Right renal cortex interstitium (tissue), 3 donors: ENCODE data around the gene IKBKE. TPM values are rescaled to one million over a fixed set of nuclear protein-coding genes. Genes with fewer than 3 reads are reported as not detected.

Experiments used
- DNase-seq, 3 donors: peaks; one replicate each; pipeline ENCODE4 v3.0.0-alpha.2; 2013; ENCODE audit warnings: low read depth in 3 of 3, low spot score in 2 of 3
- polyA plus RNA-seq, 3 donors: library from polyadenylated mRNA; unstranded; fragments of 120-200 nt; gene quantifications; one replicate each; pipeline ENCODE4 v1.2.1, GENCODE V29; 2013; ENCODE audit not compliant: insufficient read length in 3 of 3

Gene IKBKE
- polyA plus RNA-seq, 3 donors, result 4.3 to 5.0 (median 4.4) TPM

- no peak for DNase-seq
These were observed 68.0 kb downstream of the IKBKE start for GRCh38 chr1:206538086-206538770.

DNA sequence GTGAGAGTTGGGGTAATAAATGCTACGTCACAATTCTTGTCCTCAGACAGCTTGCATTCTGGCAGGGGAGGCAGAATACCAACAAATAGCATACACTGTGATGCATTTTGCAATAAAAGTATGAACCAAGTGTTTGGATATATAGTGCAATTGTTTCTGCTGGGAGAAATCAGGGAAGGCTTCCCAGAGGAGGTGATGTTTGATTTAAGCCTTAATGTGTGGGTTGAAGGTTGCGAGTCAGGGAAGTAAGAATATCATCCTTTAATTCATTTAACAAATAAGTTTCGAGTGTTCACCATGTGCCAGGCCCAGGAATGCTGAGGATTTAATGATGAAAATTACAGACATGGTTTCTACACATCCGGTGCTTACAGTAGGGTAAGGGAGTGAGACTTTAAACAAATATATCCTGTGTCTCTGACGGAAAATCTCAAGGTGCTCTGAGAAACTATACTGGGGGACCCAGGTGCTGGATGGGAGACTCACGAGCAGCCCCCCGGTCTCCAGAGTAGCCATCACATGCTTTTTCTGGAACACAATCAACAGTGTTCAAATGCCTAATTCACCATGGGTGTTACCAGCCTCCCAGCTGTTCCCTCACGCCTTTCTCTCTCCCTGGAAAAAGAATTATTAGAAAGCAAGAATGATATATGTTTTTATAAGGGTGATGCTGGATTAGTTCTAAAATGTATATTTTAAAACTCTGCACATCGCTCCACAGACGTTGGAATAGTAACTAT, 68.8 kb downstream of the IKBKE start:
- DNase-seq, result no peak

DNA sequence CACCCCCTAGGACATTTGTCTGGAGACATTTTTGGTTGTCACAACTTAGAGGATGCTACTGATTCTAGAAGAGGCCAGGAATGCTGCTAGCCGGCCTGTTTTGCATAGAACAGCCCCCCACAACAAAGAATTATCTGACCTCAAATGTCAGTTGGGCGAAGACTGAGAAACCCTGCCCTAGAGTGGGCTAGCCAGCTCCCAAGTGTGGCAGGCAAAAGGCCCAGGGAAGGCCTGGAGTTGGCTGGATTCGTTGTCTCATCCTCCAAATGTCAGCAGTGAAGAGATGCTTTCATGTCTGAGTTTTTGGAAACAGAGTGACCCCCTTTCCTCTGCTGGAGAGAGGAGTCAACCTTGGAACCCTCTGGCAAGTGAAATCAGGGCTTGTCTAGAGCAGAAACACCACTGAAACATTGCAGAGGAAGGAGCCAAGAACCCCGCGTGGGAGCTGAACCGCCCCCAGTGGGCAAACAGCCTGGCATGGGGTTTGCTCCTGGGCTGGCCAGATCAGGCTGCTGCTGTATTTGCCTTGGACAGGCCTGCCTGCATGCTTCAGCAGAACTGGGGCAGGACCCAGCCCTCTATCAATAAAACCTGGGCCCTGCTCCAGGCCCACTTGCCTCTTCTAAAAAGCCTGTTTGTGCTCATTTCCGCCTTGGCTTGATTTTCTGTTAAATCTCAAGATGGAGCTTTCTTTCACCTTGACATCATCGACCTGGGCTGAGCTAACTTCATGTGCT, 69.9 kb downstream of the IKBKE start:
- DNase-seq, result no peak

GRCh38 chr1:206541236-206541833, 71.1 kb downstream of the IKBKE start:
- no peak for DNase-seq

GRCh38 chr1:206544562-206545257, 74.4 kb downstream of the IKBKE start:
- DNase-seq, result peak in 2 of 3 donors; percentile 38 to 56

DNA sequence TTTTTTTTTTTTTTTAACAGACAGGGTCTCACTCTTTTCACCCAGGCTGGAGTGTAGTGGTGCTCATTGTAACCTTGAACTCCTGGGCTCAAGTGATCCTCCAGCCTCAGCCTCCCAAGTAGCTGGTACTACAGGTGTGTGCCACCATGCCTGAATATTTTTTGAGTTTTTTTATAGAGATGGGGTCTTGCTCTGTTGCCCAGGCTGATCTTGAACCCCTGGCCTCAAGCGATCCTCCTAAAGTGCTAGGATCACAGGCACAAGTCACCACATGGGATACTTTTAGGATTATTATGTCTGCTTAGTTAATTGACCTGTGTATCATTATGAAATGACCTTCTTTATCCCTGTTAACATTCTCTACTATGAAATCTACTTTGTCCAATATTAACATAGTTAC, 75.1 kb downstream of the IKBKE start:
- DNase-seq, result no peak

Other genes starting within 250 kb of the IKBKE start
- gene RASSF5, start 37.1 kb downstream of the IKBKE start, polyA plus RNA-seq, result 1 to 10 TPM; 5.0 to 5.4 (median 5.1) TPM
- gene EIF2D, start 142.0 kb downstream of the IKBKE start, polyA plus RNA-seq, result 10 to 100 TPM; 85.9 to 91.8 (median 88.2) TPM
- 1 to 10 TPM; 8.5 to 9.7 (median 8.8) TPM for gene DYRK3, start 165.1 kb downstream of the IKBKE start, polyA plus RNA-seq
- gene MAPKAPK2, start 214.4 kb downstream of the IKBKE start, polyA plus RNA-seq, result 10 to 100 TPM; 66.5 to 80.4 (median 79.6) TPM